GM18861 (cell line): ENCODE measurements around the gene TLDC2.
"Not testable (repeated sequence)": the region's sequence is repeated elsewhere in the genome, so short reads cannot be mapped to it uniquely, and the experiment has no call there.

ENCODE experiments used
- ATAC-seq: cut with Tn5 transposase; IDR thresholded peaks from one replicate; pipeline ENCODE4 v1.9.1; 2021; ENCODE audit not compliant: unreplicated experiment

Gene TLDC2

DNA sequence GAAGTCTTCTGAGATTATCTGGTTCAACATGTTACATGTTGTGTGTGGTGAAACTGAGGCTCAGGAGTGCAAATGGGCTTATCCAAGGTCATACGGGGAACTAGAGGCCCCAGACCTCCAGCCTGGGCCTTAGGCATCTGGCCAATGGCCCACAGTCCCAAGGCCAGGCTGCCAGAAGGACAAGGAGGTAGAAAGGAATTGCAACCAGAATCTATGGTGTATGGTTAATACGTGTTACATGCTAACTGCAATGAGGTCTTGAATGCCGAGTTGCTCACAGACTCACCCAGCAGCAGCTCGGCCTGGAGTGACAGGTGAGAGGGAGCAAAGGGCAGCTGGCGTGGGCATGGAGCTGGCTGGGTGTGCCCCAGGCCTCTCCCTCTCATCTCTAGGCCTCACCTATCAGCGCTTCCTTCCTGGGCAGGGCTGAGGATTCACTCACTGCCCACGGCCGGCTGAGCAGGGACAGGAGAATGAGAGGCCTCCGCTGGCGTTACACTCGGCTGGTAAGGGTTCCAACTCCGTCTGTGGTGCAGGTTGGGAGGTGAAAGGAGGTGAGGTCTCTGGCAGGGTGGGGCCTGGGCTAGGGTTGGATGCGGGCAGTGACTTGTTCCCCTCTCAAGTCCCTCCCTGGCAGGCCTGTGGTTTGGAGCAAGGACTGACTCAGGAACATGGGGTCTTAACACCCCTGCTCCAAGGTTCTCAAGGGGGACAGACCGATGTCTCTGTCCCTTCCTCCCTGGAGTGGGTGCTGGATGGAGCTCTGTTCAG, at the start of gene TLDC2:
TSS of gene TLDC2 (plus strand) at position 437 of the 771 bp plus-strand sequence. CDS start at position 474, 37 bp downstream.
- ATAC-seq, result no peak

DNA sequence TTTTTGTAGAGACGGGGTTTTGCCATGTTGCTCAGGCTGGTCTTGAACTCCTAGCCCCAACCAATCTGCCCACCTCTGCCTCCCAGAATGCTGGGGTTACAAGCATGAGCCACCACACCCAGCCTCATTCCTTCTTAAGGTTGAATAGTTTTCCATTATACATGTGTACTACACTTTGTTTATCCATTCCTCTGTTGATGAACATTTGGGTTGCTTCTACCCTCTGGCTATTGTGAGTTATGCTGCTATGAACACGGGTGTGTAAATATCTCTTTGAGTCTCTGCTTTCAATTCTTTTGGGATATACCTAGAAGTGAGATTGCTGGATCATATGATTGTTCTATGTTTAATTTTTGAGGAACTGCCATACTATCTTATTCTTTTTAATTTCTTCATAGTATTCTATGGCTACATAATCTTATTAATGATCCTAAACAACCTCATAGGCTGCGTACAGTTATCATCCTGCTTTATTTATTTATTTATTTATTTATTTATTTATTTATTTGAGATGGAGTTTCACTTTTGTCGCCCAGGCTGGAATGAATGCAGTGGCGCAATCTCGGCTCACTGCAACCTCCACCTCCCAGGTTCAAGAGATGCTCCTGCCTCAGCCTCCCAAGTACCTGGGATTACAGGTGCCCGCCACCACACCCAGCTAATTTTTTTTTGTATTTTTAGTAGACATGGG, 49.2 kb upstream of the TLDC2 start:
- ATAC-seq, result no peak

DNA sequence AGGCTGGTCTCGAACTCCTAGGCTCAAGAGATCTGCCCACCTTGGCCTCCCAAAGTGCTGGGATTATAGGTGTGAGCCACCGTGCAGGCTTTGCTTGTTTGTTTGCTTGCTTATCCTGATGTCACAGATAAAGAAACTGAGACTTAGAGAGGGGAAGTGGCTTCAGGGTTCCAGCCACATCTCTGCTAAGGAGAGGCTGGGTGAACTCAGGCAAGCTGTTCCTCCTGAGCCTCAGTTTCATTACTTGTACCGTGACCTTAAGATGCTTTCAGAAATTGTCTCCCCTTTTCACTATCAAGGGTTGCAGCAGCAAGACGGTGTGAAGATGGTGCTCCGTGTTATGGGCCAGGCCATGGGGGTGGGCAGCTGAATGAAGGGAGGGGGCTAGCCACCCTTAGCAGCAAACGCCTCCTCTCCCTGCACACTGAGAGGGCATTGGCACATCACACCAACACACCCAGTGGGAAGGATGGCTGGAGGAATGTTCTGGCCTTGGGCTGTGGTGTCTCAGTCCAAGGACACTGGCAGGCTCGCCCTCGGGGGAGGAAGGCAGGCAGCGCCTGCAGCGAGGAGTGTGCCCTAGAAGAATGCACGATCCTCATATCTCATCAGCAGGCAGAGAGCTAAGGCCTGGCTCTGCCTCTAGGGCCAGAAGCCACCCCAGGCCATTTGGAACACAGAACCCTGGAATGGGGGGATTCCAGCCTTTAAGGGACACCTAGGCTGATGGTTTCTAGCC, 48.2 kb upstream of the TLDC2 start:
- ATAC-seq, result no peak

DNA sequence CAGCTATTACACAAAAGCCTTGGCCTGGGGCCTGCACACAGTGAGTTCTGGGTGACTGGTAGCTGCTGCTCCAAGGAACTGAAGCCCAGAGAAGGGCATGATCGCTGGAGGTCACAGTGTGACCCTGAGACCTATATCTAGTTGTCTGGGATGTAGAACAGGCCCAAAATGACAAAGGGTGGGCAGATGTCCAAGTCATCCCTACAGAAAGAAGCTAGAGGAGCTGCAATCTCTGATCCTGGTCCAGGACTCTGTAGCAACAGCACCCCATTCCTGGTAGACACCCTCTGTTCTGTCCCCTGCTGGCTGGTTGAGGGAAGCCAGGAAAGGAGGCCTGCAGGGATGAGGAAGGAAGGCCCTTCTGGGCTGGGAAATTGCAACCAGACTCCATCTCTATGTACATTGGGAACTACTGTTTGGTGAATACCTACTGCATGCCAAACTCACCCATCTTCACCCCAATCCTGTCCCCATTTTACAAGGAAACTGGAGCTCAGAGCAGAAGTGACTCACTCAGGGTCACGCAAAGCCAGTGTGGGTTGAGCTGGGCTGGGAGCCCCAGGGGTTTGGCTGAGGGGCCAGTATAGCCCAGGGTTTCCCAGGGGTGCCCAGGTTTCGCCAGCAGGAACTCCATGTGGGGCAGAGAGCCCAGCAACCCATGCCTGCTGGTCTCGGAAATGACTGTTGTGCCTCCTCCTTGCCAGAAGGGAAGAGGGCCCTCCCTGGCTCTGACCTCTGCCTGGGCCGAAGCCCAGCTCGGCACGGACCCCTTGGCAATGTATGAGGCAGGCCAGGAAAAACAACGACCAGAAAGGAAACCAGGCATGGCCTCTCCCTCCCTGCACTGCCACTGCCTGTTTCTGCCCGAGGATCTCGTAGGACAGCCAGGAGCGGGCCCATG, 44.9 kb upstream of the TLDC2 start:
- ATAC-seq, result no peak

DNA sequence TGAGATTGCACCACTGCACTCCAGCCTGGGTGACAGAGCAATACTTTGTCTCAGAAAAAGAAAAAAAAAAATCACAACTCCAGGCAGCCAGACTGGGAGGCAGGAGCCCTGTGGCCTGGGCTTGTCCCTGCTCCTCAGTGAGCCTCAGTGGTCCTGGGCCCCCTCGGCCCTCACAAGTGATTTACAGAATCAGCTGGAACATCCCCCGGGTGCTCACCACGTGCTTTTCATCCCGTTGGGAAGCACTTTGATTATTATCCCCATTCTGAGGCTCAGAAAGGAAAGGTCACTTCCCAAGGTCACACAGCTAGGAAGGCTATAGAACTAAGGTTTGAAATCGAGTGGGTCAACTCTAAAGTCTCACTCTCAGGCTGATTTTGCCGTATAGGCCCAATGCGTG, 43.1 kb upstream of the TLDC2 start:
- no peak for ATAC-seq

DNA sequence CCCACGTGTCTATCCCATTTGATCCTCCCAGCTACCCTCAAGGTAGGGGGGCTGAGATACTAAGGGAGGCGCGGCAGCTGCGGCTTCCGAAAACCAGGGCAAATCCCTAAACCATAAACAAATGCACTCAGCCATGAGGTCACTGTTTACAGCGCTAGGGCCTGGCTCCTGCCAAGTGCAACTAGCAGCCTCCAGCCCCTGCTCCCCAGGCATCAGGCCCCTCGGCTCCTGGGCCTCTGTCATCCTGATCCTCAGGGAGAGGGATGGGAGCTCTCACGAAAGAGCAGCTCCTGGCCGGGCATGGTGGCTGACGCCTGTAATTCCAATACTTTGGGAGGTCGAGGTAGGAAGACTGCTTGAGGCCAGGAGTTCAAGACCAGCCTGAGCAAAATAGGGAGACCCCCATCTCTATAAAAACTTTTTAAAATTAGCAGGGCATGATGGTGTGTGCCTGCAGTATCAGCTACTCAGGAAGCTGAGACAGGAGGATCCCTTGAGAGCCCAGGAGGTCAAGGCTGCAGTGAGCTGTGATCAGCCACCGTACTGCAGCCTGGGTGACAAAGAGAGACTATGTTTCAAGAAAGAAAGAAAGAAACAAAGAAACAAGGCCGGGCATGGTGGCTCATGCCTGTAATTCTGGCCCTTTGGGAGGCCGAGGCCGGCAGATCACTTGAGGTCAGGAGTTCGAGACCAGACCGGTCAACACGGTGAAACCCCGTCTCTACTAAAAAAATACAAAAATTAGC, 42.5 kb upstream of the TLDC2 start:
- no peak for ATAC-seq

DNA sequence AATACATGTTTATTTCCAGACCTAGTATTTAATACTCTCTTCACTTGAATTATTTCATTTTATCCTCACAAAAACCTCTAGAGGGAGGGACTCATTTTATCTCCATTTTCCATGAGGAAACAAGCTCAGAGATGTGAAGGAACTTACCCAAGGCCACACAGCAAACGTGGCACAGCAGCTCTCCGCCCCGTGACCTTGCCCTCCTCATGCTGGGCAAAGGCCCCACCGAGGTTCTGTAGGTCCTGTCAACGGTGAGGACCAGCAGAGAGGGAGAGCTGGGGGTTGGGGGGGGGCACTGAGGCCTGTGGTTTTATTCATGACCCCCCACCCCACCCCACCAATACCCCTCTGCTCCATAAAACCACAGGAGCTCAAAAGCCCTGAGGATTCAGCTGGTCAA, 40.9 kb upstream of the TLDC2 start:
- no peak for ATAC-seq

DNA sequence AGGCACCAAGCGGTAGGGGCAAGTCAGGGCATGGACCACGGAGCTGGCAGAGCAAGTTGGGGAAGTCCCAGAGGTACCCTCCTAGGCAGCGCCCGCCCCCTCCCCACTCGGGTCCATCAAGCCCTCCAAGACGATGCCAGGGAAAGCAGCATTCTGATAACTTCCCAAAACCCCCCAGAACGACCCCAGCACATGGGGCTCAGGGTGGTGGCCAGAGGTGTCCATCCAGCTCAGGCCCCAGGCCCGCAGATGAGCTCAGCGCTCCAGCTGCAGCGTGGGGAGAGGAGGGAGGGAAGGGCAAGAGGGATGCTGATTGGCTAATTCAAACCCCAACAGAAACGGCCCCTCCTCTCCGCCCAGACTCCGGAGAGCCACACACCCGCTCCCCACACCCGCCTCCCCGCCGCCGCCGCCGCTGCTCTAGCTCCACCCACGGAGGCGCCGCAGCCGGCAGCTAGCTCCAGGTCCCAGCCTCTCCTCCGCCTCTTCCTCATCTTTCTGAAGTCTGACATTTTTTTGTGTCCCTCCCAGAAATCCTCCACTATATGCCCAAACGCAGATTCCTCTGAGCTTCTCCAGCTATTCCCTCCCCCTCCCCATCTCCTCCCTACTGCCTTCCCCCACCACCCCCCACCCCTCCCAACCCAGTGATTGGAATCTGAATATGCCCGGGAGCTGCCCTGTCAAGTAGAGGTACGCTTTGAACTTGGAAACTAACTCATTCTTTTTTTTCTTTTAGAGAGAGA, 40.3 kb upstream of the TLDC2 start:
- ATAC-seq, result peak; percentile 41

DNA sequence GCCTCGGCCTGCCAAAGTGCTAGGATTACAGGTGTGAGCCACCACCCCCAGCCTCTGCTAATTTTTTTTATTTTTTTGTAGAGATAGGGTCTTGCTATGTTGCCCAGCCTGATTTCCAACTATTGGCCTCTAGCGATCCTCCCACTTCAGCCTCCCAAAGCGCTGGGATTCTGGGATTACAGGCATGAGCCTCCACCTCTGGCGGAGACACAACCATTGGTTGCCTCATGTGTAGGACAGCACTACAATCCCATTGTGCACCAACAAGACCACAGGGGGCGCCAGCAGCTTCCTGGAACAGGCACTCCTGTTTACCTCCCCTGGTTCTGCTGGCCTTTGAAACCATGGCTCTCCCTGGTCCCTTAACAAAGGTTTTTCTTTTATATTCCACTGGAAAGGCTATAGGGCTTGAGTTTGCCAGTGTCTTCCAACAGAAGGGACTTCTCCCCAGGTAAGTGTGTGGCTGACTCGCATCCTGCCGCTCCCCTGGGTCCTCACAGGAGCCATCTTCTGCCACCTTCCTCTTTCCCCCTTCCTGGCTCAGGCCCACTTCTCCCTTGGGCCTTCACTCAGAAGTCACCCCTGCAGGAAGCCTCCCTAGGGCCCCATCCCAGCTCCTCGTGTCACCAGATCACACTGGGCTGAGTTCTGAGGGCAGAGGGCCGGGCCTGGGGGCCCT, 39.2 kb upstream of the TLDC2 start:
- ATAC-seq, result peak; percentile 39

DNA sequence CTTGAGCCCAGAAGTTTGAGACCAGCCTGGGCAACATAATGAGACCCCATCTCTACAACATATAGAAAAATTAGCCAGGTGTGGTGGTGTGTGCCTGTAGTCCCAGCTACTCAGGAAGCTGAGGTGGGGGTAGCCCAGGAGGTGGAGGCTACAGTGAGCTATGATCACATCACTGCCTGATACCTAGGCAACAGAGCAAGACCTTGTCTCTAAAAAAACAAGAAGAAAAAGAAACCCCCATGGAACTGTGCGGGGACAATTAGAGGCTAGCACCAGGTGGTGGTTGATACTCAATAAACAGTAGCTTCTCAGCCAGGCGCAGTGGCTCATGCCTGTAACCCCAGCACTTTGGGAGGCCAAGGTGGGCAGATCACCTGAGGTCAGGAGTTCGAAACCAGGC, 37.6 kb upstream of the TLDC2 start:
- ATAC-seq, result not testable (repeated sequence)

DNA sequence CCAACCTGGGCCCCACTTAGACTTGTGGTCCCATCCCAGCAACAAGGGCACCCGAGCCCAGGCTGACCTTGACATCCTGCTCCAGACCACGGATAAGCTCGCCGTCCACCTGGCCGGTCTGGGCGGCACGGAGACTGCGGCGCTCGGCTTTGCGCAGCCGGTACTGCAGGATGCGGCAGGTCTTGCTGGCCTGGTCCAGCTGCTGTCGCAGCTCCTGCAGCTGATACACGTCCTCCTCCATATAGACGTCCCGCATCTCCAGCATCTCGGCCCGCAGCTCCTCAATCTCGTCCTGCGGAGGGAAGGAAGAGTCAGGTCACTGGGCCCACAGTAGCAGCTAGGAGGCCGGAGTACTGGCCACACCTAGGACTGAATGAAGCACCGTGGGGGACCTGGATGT, 36.8 kb upstream of the TLDC2 start:
- ATAC-seq, result no peak

DNA sequence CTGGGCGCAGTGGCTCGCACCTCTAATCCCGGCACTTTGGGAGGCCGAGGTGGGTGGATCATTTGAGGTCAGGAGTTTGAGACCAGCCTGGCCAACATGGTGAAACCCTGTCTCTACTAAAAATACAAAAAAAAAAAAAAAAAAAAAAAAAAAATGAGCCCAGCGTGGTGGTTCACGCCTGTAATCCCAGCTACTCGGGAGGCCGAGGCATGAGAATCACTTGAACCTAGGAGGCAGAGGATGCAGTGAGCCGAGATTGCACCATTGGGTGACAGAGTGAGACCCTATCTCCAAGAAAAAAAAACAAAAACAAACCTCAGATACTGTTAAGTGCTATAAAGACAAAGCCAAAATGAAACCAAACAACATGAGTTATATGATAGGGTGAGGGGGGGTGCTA, 34.9 kb upstream of the TLDC2 start:
- ATAC-seq, result not testable (repeated sequence)

DNA sequence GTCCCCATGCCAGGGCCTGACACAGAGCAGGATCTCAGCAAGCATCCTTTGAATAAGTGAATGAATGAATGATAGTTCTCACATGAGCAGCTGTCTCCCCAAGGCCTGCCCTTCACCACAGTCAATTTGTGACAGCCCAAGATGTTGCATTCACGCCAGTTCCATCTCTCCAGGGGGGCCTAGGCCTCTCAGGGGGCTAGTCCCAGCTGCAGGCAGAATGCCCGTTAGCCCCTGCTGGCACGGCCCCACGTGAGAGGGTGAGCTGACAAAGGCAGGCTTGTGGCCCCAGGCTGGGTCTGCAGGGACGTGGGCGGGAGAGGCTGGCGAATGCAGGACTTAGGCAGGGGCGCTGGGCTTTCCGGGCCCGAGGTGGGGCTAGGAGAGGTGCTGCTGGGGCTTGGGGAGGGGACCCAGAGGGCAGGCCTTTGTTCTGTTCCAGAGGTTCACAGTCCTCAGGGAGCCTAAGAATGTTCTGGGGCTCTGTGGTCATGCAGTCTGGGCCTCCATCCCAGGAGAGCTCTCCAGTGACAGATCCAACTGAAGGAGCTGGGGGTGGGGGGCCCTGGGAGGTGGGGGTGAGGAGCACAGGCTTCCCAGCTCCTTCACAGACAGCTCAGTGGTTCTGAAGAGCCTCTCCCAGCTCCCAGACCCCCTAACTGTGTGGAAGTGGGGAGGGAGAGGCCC, 30.5 kb upstream of the TLDC2 start:
- ATAC-seq, result no peak

DNA sequence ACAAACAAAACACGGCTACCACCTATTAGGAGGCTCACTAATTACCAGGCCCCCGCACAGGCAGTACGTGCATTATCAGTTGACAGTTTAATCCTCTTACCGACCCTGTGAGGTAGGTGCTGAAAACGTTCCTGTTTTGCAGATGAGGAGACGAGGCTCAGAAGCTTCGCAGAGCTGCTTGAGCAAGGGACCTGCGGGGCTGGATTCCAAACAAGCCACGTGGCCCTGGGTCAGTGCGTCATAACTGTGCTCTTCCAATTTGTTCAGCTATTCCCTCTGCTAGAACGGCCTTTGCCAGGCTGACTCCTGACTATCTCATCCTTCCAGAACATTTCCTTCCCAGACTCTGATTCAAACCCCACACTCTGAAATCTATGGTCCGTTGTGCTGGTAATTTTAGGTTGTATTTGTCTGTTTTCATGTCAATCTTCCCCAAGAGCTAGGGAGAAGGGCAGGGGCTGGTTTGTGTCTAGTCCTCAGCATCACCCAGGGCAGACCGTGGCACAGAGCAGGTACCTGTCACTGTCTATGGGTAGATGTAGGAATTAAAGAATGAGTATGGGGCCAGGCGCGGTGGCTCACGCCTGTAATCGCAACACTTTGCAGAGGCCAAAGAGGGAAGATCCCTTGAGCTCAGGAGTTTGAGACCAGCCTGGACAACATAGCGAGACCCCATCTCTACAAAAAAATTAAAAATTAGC, 28.8 kb upstream of the TLDC2 start:
- ATAC-seq, result no peak

DNA sequence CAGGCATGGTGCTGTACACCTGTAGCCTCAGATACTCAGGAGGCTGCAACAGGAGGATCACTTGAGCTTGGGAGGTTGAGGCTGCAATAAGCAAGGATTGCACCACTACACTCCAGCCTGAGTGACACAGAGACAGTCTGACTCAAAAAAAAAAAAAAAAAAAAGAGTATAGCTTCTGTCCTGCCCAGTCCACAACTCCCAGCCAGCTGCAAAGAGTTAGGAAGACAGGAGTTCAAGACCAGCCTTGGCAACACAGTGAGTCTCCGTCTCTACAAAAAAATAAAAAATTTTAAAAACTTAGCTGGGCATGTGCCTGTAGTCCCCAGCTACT, 28.3 kb upstream of the TLDC2 start:
- no peak for ATAC-seq

DNA sequence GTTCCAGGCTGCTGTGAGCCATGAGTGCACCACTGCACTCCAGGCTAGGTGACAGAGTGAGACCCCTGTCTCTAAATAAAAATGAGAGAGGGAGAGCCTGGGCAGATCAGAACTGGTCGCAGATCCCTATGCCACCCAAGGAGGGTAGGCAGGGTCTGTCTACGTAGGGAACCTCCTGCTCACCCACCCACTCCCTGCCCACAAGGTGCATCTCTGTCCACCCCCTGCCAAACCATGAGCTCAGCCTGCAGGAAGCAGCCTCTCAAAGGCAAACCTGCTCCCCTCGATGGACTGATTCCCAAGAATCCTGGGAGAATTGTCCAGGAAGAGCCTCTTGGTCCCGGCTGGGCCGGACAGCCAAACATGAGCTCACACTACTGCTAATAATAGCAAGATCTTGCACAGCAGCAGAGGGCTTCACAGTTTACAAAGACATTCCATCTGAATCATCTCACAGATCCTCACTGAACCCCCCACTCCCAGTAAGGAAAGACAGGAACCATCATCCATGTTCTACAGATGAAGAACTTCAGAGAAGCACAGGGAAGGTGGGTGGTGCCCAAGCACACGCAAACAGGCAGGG, 27.8 kb upstream of the TLDC2 start:
- no peak for ATAC-seq

DNA sequence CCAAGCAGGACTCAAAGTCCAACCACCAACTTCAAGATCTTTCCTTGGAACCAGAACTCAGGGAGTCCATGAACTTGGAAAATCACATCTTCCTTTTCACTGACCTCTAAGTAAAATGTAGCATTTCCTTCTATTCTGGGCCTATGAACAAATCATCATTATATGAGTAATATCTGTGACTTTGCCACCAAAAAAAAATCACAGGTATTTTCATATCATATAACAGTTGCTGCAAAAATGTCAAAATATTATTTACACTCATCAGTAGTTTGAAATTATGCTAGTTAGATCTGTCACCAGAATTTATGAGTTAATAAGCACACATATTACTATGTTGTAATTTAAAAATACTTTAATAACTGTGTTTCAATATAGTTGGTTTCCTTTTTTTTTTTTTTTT, 27.3 kb upstream of the TLDC2 start:
- ATAC-seq, result no peak
